Astrocyte of the cerebellum (primary cell): ENCODE measurements around the gene ZBTB43.

ENCODE experiments used
- DNase-seq: peaks from one replicate; pipeline ENCODE4 v3.0.0-alpha.2; 2011; ENCODE audit warnings: low read depth
- H3K4me3 ChIP-seq: 2 replicates; pipeline ENCODE4 v1.5.1; 2011; ENCODE audit warnings: mild to moderate bottlenecking, low read depth, low read length, moderate library complexity
- CTCF ChIP-seq: IDR thresholded peaks from 2 replicates; pipeline ENCODE4 v1.5.1; 2012; ENCODE audit warnings: low read length, low read depth, moderate library complexity, mild to moderate bottlenecking; ENCODE audit errors: missing control alignments
- in situ Hi-C: cut with HindIII; loops from 2 replicates; pipeline ENCODE4 v1.10.0; 2017; ENCODE audit warnings: low sequenced_read_pairs

ZBTB43 gene

GRCh38 chr9:126804696-126805553 lies at the start of gene ZBTB43:
TSS of gene ZBTB43 (plus strand) at chr9:126805040. CDS start at chr9:126832510, 27,470 bp downstream.
- DNase-seq, result peak; percentile 88
- TF ChIP-seq CTCF, result no peak
- in situ Hi-C loops, result no loop called here
- peak within 1 kb of the TSS; percentile 85 for H3K4me3 ChIP-seq

- TF ChIP-seq CTCF, result no peak
- no peak for DNase-seq
- no peak overlapping the region for H3K4me3 ChIP-seq
- in situ Hi-C loops, result no loop called here
Measured at GRCh38 chr9:126755317-126755875, 49.4 kb upstream of the ZBTB43 start.

GRCh38 chr9:126756238-126756637 lies 48.6 kb upstream of the ZBTB43 start:
- no peak overlapping the region for H3K4me3 ChIP-seq
- no peak for TF ChIP-seq CTCF
- in situ Hi-C loops, result no loop called here
- DNase-seq, result no peak

GRCh38 chr9:126756876-126757415 lies 47.9 kb upstream of the ZBTB43 start:
- TF ChIP-seq CTCF, result no peak

GRCh38 chr9:126758916-126759585 lies 45.8 kb upstream of the ZBTB43 start:
- DNase-seq, result no peak
- in situ Hi-C loops, result no loop called here
- H3K4me3 ChIP-seq, result no peak overlapping the region
- TF ChIP-seq CTCF, result no peak

More at GRCh38 chr9:126756876-126757415, 47.9 kb upstream of the ZBTB43 start:
- H3K4me3 ChIP-seq, result no peak overlapping the region
- no peak for DNase-seq
- in situ Hi-C loops, result no loop called here

- TF ChIP-seq CTCF, result no peak
- DNase-seq, result no peak
- in situ Hi-C loops, result no loop called here
- H3K4me3 ChIP-seq, result no peak overlapping the region
Measured at GRCh38 chr9:126761274-126761673, 43.6 kb upstream of the ZBTB43 start.
